Measurements from ENCODE around the gene DNAAF1.

DNA sequence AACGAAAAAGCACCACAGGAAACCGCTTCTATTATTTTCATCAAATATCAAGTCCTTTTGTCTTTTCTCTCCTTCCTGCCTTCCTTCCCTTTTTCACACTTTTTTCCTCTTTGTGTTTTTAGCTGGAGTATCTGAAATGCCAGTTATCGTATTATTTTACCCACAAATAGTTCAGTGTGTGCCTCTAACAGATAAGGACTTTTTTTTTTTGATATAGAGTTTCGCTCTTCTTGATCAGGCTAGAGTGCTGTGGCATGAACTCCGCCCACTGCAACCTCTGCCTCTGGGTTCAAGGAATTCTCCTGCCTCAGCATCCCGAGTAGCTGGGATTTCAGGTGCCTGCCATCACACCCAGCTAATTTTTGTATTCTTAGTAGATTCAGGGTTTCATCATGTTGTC, 10.7 kb downstream of the DNAAF1 start:
- TF ChIP-seq, protein P1, sequence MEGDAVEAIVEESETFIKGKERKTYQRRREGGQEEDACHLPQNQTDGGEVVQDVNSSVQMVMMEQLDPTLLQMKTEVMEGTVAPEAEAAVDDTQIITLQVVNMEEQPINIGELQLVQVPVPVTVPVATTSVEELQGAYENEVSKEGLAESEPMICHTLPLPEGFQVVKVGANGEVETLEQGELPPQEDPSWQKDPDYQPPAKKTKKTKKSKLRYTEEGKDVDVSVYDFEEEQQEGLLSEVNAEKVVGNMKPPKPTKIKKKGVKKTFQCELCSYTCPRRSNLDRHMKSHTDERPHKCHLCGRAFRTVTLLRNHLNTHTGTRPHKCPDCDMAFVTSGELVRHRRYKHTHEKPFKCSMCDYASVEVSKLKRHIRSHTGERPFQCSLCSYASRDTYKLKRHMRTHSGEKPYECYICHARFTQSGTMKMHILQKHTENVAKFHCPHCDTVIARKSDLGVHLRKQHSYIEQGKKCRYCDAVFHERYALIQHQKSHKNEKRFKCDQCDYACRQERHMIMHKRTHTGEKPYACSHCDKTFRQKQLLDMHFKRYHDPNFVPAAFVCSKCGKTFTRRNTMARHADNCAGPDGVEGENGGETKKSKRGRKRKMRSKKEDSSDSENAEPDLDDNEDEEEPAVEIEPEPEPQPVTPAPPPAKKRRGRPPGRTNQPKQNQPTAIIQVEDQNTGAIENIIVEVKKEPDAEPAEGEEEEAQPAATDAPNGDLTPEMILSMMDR (conservative IDR thresholded peaks at IDR 0.05; ENCODE audit: low read depth in 2 of 2) = no peak
- TF ChIP-seq EZH2phosphoT487 (IDR thresholded peaks at IDR 0.05; ENCODE audit: unreplicated experiment) = no peak
- no peak for TF ChIP-seq POLR2AphosphoS5 (IDR thresholded peaks at IDR 0.05; ENCODE audit: low read depth)
- TF ChIP-seq, protein P2, sequence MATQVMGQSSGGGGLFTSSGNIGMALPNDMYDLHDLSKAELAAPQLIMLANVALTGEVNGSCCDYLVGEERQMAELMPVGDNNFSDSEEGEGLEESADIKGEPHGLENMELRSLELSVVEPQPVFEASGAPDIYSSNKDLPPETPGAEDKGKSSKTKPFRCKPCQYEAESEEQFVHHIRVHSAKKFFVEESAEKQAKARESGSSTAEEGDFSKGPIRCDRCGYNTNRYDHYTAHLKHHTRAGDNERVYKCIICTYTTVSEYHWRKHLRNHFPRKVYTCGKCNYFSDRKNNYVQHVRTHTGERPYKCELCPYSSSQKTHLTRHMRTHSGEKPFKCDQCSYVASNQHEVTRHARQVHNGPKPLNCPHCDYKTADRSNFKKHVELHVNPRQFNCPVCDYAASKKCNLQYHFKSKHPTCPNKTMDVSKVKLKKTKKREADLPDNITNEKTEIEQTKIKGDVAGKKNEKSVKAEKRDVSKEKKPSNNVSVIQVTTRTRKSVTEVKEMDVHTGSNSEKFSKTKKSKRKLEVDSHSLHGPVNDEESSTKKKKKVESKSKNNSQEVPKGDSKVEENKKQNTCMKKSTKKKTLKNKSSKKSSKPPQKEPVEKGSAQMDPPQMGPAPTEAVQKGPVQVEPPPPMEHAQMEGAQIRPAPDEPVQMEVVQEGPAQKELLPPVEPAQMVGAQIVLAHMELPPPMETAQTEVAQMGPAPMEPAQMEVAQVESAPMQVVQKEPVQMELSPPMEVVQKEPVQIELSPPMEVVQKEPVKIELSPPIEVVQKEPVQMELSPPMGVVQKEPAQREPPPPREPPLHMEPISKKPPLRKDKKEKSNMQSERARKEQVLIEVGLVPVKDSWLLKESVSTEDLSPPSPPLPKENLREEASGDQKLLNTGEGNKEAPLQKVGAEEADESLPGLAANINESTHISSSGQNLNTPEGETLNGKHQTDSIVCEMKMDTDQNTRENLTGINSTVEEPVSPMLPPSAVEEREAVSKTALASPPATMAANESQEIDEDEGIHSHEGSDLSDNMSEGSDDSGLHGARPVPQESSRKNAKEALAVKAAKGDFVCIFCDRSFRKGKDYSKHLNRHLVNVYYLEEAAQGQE (IDR thresholded peaks at IDR 0.05; ENCODE audit: unreplicated experiment) = no peak
- no peak for TF ChIP-seq EZH2 (IDR thresholded peaks at IDR 0.05; ENCODE audit: low read depth, unreplicated experiment)
- no peak for TF ChIP-seq CREB1 (CRISPR knock-in tag; IDR thresholded peaks at IDR 0.05; ENCODE audit: low read depth)
- TF ChIP-seq NANOG (IDR thresholded peaks at IDR 0.05; ENCODE audit: borderline replicate concordance) = no peak
- no peak for TF ChIP-seq ZNF331 (CRISPR knock-in tag; IDR thresholded peaks at IDR 0.05; ENCODE audit: low read depth)
- TF ChIP-seq, protein P3, sequence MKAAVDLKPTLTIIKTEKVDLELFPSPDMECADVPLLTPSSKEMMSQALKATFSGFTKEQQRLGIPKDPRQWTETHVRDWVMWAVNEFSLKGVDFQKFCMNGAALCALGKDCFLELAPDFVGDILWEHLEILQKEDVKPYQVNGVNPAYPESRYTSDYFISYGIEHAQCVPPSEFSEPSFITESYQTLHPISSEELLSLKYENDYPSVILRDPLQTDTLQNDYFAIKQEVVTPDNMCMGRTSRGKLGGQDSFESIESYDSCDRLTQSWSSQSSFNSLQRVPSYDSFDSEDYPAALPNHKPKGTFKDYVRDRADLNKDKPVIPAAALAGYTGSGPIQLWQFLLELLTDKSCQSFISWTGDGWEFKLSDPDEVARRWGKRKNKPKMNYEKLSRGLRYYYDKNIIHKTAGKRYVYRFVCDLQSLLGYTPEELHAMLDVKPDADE (IDR thresholded peaks at IDR 0.05) = no peak
- no peak for TF ChIP-seq JUNB (IDR thresholded peaks at IDR 0.05; ENCODE audit: unreplicated experiment)
- TF ChIP-seq STAT1 (IDR thresholded peaks at IDR 0.05; ENCODE audit: unreplicated experiment) = no peak
